IMR-90 (cell line): ENCODE results near the gene USH1G. TPM values are rescaled to one million over a fixed set of nuclear protein-coding genes. Genes with fewer than 3 reads are reported as not detected.

Source experiments
- ATAC-seq: fragments of 200-7000 bp; cut with Tn5 transposase; 2 replicates; pipeline ENCODE4 v1.9.1; 2020; ENCODE audit warnings: low read depth, mild to moderate bottlenecking, moderate library complexity
- BruUV-seq: library from RNA; stranded (reverse); fragments of 400-500 nt; replicated peaks from 2 replicates; lab custom pipeline; 2021; lab: Mats Ljungman, UMichigan
- CTCF ChIA-PET: fragments of 300-600 bp; formaldehyde crosslinking; extraction: SDS; loops from one replicate; lab custom pipeline; 2021; ENCODE audit warnings: antibody characterized with exemption; lab: Yijun Ruan, JAX
- POLR2A ChIA-PET: fragments of 300-600 bp; sonication (Branson Sonifier 250); formaldehyde crosslinking; loops from one replicate; lab custom pipeline; 2022; ENCODE audit warnings: antibody characterized with exemption; ENCODE audit not compliant: unreplicated experiment; lab: Charles Lee
- DNase-seq: peaks from one replicate; pipeline ENCODE4 v3.0.0; 2013
- H2AFZ ChIP-seq: replicated peaks from 2 replicates; pipeline ENCODE3; 2013; ENCODE audit warnings: low read length, mild to moderate bottlenecking; ENCODE audit not compliant: poor library complexity
- H2AK5ac ChIP-seq: 2 replicates; pipeline ENCODE4 v1.6.1; 2013; ENCODE audit warnings: low read depth, low read length, inconsistent platforms
- H2AK9ac ChIP-seq: replicated peaks from 2 replicates; pipeline ENCODE3; 2013; ENCODE audit warnings: mild to moderate bottlenecking, low read depth, low read length, moderate library complexity; ENCODE audit not compliant: poor library complexity
- H2BK120ac ChIP-seq: 2 replicates; pipeline ENCODE4 v1.6.1; 2013; ENCODE audit warnings: low read depth, low read length, inconsistent platforms
- H2BK15ac ChIP-seq: 3 replicates; pipeline ENCODE4 v1.6.1; 2013; ENCODE audit warnings: low read depth, low read length, inconsistent platforms
- H2BK20ac ChIP-seq: 2 replicates; pipeline ENCODE4 v1.6.1; 2013; ENCODE audit warnings: low read depth, mild to moderate bottlenecking, inconsistent platforms, low read length, moderate library complexity
- H2BK5ac ChIP-seq: 2 replicates; pipeline ENCODE4 v1.6.1; 2013; ENCODE audit warnings: mild to moderate bottlenecking, low read depth, low read length, inconsistent platforms; ENCODE audit not compliant: poor library complexity, severe bottlenecking
- H3K14ac ChIP-seq: replicated peaks from 2 replicates; pipeline ENCODE4 v1.6.1; 2013; ENCODE audit warnings: low read depth, low read length, inconsistent platforms
- H3K18ac ChIP-seq: 2 replicates; pipeline ENCODE4 v1.6.1; 2013; ENCODE audit warnings: low read depth, low read length, control low read depth
- H3K23ac ChIP-seq: 2 replicates; pipeline ENCODE4 v1.6.1; 2013; ENCODE audit warnings: low read depth, low read length, inconsistent platforms
- H3K27ac ChIP-seq: 2 replicates; pipeline ENCODE4 v1.5.1; 2013; ENCODE audit warnings: mild to moderate bottlenecking, control low read depth, low read length; ENCODE audit not compliant: insufficient read depth
- H3K27me3 ChIP-seq: 2 replicates; pipeline ENCODE4 v1.6.1; 2013; ENCODE audit warnings: low read length; ENCODE audit not compliant: control insufficient read depth, insufficient read depth
- H3K36me3 ChIP-seq: 2 replicates; pipeline ENCODE4 v1.6.1; 2013; ENCODE audit warnings: low read length, mixed read lengths; ENCODE audit not compliant: control insufficient read depth, insufficient read depth
- H3K4ac ChIP-seq: 2 replicates; pipeline ENCODE4 v1.6.1; 2013; ENCODE audit warnings: low read depth, low read length, inconsistent platforms
- H3K4me1 ChIP-seq: 2 replicates; pipeline ENCODE4 v1.6.1; 2013; ENCODE audit warnings: low read length, mixed read lengths; ENCODE audit not compliant: control insufficient read depth, insufficient read depth
- H3K4me2 ChIP-seq: 2 replicates; pipeline ENCODE4 v1.6.1; 2013; ENCODE audit warnings: low read depth, mild to moderate bottlenecking, control low read depth, low read length, moderate library complexity
- H3K4me3 ChIP-seq: 2 replicates; pipeline ENCODE4 v1.5.1; 2013; ENCODE audit warnings: low read depth, mild to moderate bottlenecking, control low read depth, low read length, moderate library complexity; ENCODE audit not compliant: insufficient read depth
- H3K56ac ChIP-seq: 2 replicates; pipeline ENCODE4 v1.6.1; 2013; ENCODE audit warnings: low read length, inconsistent platforms; ENCODE audit not compliant: insufficient read depth; ENCODE audit errors: extremely low read depth
- H3K79me1 ChIP-seq, 2 experiments: 2 replicates each; pipeline ENCODE4 v1.6.1; 2013; ENCODE audit warnings: low read length in 2 of 2, inconsistent platforms in 1 of 2, low read depth in 1 of 2
- H3K9ac ChIP-seq: 2 replicates; pipeline ENCODE4 v1.6.1; 2013; ENCODE audit warnings: low read depth, low read length, control low read depth
- H3K9me1 ChIP-seq: 2 replicates; pipeline ENCODE4 v1.6.1; 2013; ENCODE audit warnings: low read length, inconsistent platforms; ENCODE audit not compliant: insufficient read depth
- H3K9me3 ChIP-seq: 2 replicates; pipeline ENCODE4 v1.6.1; 2013; ENCODE audit warnings: low read length; ENCODE audit not compliant: control insufficient read depth, insufficient read depth
- H4K20me1 ChIP-seq: 2 replicates; pipeline ENCODE4 v1.6.1; 2013; ENCODE audit warnings: low read length, inconsistent platforms; ENCODE audit not compliant: insufficient read depth
- H4K5ac ChIP-seq: 2 replicates; pipeline ENCODE4 v1.6.1; 2013; ENCODE audit warnings: mild to moderate bottlenecking, low read depth, low read length, control low read depth
- H4K8ac ChIP-seq, 2 experiments: 2 replicates each; pipeline ENCODE4 v1.6.1; 2013; ENCODE audit warnings: low read depth in 2 of 2, low read length in 2 of 2, control low read depth in 1 of 2, inconsistent platforms in 1 of 2
- H4K91ac ChIP-seq: 2 replicates; pipeline ENCODE4 v1.6.1; 2013; ENCODE audit warnings: low read depth, low read length, inconsistent platforms; ENCODE audit not compliant: insufficient read depth
- BHLHE40 ChIP-seq: fragments of 150-350 bp; IDR thresholded peaks from 2 replicates; pipeline ENCODE4 v1.6.1; 2016; ENCODE audit warnings: mild to moderate bottlenecking, low read depth, low read length
- CEBPB ChIP-seq: IDR thresholded peaks from 2 replicates; pipeline ENCODE4 v1.6.1; 2012; ENCODE audit warnings: low read depth, low read length, improper control_type of control experiment
- FOS ChIP-seq: fragments of 150-350 bp; IDR thresholded peaks from 2 replicates; pipeline ENCODE4 v1.6.1; 2016; ENCODE audit warnings: low read depth, low read length
- MAZ ChIP-seq: IDR thresholded peaks from 2 replicates; pipeline ENCODE4 v1.6.1; 2012; ENCODE audit warnings: low read depth, mild to moderate bottlenecking, low read length, improper control_type of control experiment, moderate library complexity, borderline replicate concordance
- MXI1 ChIP-seq: IDR thresholded peaks from 2 replicates; pipeline ENCODE4 v1.6.1; 2012; ENCODE audit warnings: low read depth, mild to moderate bottlenecking, low read length, moderate library complexity, borderline replicate concordance
- POLR2A ChIP-seq: IDR thresholded peaks from 2 replicates; pipeline ENCODE4 v1.6.1; 2012; ENCODE audit warnings: mild to moderate bottlenecking, low read depth, low read length
- RAD21 ChIP-seq: IDR thresholded peaks from 2 replicates; pipeline ENCODE4 v1.6.1; 2012; ENCODE audit warnings: low read length, improper control_type of control experiment
- RCOR1 ChIP-seq: IDR thresholded peaks from 2 replicates; pipeline ENCODE4 v1.6.1; 2012; ENCODE audit warnings: mild to moderate bottlenecking, low read length, improper control_type of control experiment; ENCODE audit not compliant: insufficient replicate concordance
- WGBS, 2 experiments: methylation state at CpG; one replicate each; pipeline versions ENCODE4 v1.1.5 to v1.1.7; 2013; ENCODE audit warnings: missing lambda C conversion rate in 2 of 2; ENCODE audit not compliant: insufficient read length in 1 of 2; ENCODE audit errors: extremely low coverage in 2 of 2; 5-methylcytosine and 5-hydroxymethylcytosine counted together
- dilution Hi-C: fragments of 300-500 bp; cut with HindIII; formaldehyde crosslinking; loops from one replicate; pipeline ENCODE4 v1.14.3; 2018; ENCODE audit warnings: low sequenced_read_pairs; ENCODE audit not compliant: unreplicated experiment
- in situ Hi-C: fragments of 300-500 bp; cut with MboI; formaldehyde crosslinking; loops from 3 replicates; pipeline ENCODE4 v1.14.3; 2019; ENCODE audit warnings: low sequenced_read_pairs, inconsistent platforms, mixed read lengths
- intact Hi-C: fragments of 100-400 bp; cut with micrococcal nuclease; formaldehyde crosslinking; loops from 2 replicates; pipeline ENCODE4 v1.10.0; 2022
- polyA plus RNA-seq, 3 experiments: library from polyadenylated mRNA; depleted of rRNA; stranded (reverse); fragments of >200 nt; gene quantifications; 2 replicates each; pipeline ENCODE4 v1.2.3, GENCODE V29; 2012; ENCODE audit warnings: low replicate concordance in 1 of 3
- total RNA-seq: library from RNA; depleted of rRNA; stranded (reverse); fragments of >200 nt; gene quantifications from 2 replicates; pipeline ENCODE4 v1.2.3, GENCODE V29; 2012
- TF ChIP-seq, protein P1 (sequence below): fragments of 150-350 bp; IDR thresholded peaks from 2 replicates; pipeline ENCODE4 v1.6.1; 2016; ENCODE audit warnings: low read depth, mild to moderate bottlenecking, low read length, moderate library complexity, borderline replicate concordance
- TF ChIP-seq, protein P2 (sequence below): conservative IDR thresholded peaks from 2 replicates; pipeline ENCODE4 v1.5.1; 2012; ENCODE audit warnings: mild to moderate bottlenecking, low read depth, low read length, improper control_type of control experiment
- TF ChIP-seq, protein P3 (sequence below): fragments of 150-350 bp; IDR thresholded peaks from 2 replicates; pipeline ENCODE4 v1.6.1; 2017; ENCODE audit warnings: mild to moderate bottlenecking, antibody characterized with exemption, low read length, low read depth

Gene USH1G
- total and polyA plus RNA-seq, 2 of the 4 experiments (the other 2 are of a cell fraction): not detected

DNA sequence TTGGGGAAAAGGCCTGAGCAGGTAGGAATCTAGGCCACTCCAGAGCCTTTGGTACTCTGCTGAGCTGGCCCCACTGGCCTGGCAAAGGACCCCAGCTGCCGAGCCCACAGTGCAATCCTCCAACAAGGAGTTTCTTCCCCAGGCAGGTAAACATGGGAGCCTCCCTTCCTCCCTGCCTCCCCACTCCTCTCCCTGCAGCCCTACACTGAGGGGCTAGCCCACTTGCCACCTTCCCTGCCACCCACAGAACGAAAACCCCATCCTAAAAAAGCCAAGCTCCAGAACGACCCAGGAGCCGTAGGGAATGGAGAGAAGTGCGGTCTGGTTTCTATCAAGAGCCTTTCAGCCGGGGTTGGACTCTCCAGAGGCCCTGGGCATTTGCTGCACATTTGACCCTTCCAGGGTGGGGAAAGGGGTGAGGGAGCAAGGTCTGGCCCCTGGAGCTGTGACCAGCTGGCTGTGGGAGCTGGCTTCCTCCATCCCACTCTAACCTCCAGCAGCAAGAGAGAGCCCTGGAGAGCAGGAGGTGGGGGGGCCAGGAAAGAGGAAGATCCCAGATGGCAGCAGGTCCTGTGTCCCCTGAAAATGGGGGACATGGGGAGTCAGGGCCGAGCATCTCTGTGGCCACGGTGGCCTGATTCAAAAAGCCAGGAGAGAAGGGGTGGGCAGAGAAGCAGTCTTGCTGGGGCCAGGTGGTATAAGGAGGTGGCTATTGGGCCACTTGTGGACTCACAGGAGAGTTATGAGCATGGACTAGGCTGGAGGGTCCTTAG, 48.2 kb upstream of the USH1G start (continued):
- TF ChIP-seq, protein P1, sequence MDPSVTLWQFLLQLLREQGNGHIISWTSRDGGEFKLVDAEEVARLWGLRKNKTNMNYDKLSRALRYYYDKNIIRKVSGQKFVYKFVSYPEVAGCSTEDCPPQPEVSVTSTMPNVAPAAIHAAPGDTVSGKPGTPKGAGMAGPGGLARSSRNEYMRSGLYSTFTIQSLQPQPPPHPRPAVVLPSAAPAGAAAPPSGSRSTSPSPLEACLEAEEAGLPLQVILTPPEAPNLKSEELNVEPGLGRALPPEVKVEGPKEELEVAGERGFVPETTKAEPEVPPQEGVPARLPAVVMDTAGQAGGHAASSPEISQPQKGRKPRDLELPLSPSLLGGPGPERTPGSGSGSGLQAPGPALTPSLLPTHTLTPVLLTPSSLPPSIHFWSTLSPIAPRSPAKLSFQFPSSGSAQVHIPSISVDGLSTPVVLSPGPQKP: no peak

DNA sequence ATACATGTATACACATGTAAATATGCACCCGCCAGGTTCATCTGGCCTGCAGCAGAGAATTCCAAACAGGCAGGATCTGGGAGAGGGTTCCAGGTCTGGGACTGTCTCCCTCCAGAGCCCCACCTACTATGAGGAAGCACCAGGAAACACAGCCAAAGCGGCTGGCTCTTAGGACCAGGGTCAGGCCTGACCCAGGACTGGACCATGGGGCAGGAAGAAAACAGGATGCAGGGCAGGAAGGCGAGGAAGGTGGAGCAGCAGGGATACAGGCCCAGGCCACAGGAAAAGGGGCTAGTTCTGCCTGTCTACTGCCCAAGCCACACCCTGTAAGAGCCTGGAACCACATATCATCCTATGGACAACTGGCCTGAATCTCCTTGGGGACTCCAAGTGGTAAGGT, 47.3 kb upstream of the USH1G start:
- WGBS, 2 experiments: 80% methylated on average over 1 of the region's 3 CpGs; no CpG with 5 or more reads in 1 of the 2 experiments
- H3K4me3 ChIP-seq: no peak overlapping the region

More for the DNA sequence above, 47.3 kb upstream of the USH1G start:
- no peaks in the 10 kb centered on the region for H3K9me3 ChIP-seq
- H3K4me1 ChIP-seq: 0 out of 2 replicates have a peak, but pooled peaks cover 2% of the 10 kb centered on the region
- TF ChIP-seq RAD21 (no peak), CEBPB (no peak), FOS (no peak), BHLHE40 (no peak), POLR2A (no peak), MAZ (no peak), RCOR1 (no peak), MXI1 (no peak)
- TF ChIP-seq, protein P2, sequence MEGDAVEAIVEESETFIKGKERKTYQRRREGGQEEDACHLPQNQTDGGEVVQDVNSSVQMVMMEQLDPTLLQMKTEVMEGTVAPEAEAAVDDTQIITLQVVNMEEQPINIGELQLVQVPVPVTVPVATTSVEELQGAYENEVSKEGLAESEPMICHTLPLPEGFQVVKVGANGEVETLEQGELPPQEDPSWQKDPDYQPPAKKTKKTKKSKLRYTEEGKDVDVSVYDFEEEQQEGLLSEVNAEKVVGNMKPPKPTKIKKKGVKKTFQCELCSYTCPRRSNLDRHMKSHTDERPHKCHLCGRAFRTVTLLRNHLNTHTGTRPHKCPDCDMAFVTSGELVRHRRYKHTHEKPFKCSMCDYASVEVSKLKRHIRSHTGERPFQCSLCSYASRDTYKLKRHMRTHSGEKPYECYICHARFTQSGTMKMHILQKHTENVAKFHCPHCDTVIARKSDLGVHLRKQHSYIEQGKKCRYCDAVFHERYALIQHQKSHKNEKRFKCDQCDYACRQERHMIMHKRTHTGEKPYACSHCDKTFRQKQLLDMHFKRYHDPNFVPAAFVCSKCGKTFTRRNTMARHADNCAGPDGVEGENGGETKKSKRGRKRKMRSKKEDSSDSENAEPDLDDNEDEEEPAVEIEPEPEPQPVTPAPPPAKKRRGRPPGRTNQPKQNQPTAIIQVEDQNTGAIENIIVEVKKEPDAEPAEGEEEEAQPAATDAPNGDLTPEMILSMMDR: no peak
- TF ChIP-seq, protein P3, sequence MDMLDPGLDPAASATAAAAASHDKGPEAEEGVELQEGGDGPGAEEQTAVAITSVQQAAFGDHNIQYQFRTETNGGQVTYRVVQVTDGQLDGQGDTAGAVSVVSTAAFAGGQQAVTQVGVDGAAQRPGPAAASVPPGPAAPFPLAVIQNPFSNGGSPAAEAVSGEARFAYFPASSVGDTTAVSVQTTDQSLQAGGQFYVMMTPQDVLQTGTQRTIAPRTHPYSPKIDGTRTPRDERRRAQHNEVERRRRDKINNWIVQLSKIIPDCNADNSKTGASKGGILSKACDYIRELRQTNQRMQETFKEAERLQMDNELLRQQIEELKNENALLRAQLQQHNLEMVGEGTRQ: no peak
- TF ChIP-seq, protein P1: no peak
- ATAC-seq (no peak), DNase-seq (no peak)
- H3K14ac ChIP-seq: no peak overlapping the region
- no peak overlapping the region for H4K91ac ChIP-seq
- no peak overlapping the region for H3K27ac ChIP-seq
- no peak overlapping the region for H3K9ac ChIP-seq
- no peak overlapping the region for H4K5ac ChIP-seq
- H2AFZ ChIP-seq: peak overlapping the region; percentile 11
- H3K36me3 ChIP-seq: no peaks in the 10 kb centered on the region
- no peak overlapping the region for H3K18ac ChIP-seq
- no peak overlapping the region for H2AK5ac ChIP-seq
- H3K79me1 ChIP-seq: no peaks in the 10 kb centered on the region
- in situ Hi-C loops (no loop called here), dilution Hi-C loops (no loop called here), intact Hi-C loops (no loop called here)
- peaks cover 46% of the 10 kb centered on the region for H3K27me3 ChIP-seq
- no peak overlapping the region for H3K4me2 ChIP-seq
- H2BK15ac ChIP-seq: no peak overlapping the region
- no peak overlapping the region for H2AK9ac ChIP-seq
- no peak overlapping the region for H3K4ac ChIP-seq
- H3K9me1 ChIP-seq: no peaks in the 10 kb centered on the region
- no peak overlapping the region for H2BK5ac ChIP-seq
- no peaks in the 10 kb centered on the region for H4K20me1 ChIP-seq
- no peak overlapping the region for H2BK20ac ChIP-seq
- no peak overlapping the region for H4K8ac ChIP-seq
- ChIA-PET CTCF (interaction anchor here (0.6 kb wide), 1 partner anchor 10 kb away, joined by 3 read pairs; no protein-coding TSS in a partner anchor), POLR2A (no interaction called here)
- no peak overlapping the region for H3K23ac ChIP-seq
- H3K56ac ChIP-seq: no peak overlapping the region
- H2BK120ac ChIP-seq: no peak overlapping the region
- BruUV-seq: no TSS peak
